DMS 273 (cell line): ENCODE data around the gene FRMD6.
"Not testable (repeated sequence)": the region's sequence is repeated elsewhere in the genome, so short reads cannot be mapped to it uniquely, and the experiment has no call there.

ENCODE experiments used
- DNase-seq: peaks from one replicate; lab custom pipeline; 2025; ENCODE audit not compliant: unreplicated experiment; lab: John Stamatoyannopoulos, UW

Gene FRMD6

DNA sequence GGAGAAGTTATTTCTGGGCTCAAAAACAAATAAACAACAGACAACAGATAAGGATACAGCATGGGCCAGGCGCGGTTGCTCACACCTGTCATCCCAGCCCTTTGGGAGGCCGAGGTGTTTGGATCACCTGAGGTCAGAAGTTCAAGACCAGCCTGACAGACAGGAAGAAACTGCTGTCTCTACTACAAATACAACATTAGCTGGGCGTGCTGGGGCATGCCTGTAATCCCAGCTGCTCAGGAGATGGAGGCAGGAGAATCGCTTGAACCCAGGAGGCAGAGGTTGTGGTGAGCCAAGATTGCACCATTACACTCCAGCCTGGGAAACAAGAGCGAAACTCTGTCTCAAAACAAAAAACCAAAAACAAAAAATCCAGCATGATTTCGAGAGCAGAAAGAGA lies 117.6 kb downstream of the FRMD6 start:
- not testable (repeated sequence) for DNase-seq

DNA sequence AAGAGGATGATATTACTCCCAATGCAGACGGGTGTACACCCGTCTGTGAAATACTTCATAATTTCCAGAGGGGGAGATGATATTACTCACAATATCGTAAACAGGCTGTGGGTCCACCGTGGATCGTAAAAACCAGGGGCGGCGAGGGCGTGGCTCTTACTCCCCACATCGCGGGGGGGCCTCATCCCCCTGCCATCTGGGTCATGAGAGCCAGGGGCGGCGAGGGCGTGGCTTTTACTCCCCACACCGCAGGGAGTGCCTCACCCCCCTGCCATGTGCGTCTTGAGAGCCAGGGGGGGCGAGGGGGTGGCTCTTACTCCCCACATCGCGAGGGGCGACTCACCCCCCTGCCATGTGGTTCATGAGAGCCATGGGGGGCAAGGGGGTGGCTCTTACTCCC lies 122.5 kb downstream of the FRMD6 start:
- no peak for DNase-seq

DNA sequence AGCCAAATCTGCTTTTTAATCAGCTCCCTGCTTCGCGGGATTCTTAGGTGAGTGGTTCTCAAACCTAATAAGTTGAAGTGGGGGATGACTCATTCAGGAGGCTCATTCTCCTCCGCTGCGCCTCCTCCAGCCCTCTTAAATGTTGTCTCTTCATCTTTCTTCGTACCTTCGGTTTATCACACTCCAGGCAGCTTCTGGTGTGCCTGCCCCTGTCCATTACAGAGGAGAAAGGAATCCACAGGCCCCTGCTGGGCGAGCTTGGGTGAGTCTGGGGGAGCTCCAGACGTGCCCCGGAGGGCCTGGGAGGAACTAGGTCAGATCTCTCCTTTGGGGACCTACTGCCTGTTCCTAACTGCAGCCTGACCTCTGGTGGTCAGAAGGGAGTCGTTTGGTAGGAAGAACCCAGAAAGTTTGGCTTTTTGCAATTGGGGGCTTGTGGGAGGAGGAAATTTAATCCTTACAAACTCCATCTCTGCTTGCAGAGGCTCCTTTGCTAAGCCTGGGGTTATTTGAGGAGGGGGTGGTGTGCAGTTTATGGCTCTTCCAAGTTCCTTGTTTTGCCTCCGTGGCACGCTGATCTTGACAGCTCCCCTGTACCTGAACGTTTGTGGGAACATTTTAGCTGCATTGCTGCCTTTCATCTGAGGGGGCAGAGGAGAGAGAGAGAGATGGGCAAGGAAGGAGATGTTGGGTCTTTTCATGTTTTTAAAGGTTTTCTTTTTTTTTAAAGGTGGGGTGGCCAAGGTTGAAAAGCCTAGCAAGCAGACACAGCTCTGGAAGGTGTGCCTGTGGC lies 124.6 kb downstream of the FRMD6 start:
- peak; percentile 85 for DNase-seq

DNA sequence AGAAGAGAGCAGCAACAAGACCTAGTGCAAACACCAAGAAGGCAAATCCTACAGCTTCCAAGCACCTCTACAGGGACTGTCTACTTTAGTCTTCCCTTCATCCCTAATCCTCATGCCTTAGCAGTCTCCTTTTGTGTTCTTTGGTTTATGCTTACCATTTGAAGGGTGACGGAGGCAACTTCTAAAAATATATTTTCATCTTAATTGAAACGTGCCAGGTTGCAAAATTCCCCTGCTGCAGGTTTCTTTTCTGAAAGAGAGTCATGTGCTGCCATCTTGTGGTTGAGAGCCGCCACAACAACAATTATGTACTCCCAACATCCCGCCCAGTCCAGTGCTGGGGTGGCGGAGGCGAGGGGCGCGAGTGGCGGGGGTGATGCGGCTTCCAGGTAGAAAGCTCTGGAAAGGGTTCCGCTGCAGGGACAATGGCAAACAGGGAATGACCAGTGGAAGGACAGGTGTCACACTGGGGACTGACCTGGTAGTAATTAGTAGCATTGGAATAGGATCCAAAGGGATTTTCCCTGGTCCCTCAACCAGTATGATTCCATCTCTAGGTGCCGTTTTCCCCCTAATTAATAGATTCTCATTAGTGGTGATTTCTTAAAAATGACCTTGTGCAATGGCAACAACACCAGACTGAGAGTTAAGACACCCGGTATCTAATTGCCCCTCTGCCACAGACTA lies 128.4 kb downstream of the FRMD6 start:
- peak; percentile 91 for DNase-seq
